ENCODE measurements around the gene RFLNA.

RFLNA gene

GRCh38 chr12:124295431-124296058 lies 652 bp downstream of the RFLNA start:
- Histone ChIP-seq H3K4me3 (ENCODE audit: insufficient read depth in 1 of 2, low read depth in 1 of 2, low read length in 2 of 2) (peak overlapping the region in 1 of 2 experiments; percentile 42), H3K4ac (ENCODE audit: low read depth in 1 of 2, low read length in 2 of 2) (no peak overlapping the region), H3K4me2 (ENCODE audit: low read length, poor library complexity, severe bottlenecking) (peak overlapping the region; percentile 51), H3K9ac (ENCODE audit: low read length) (no peak overlapping the region), H4K8ac (ENCODE audit: low read length) (no peak overlapping the region), H3K23ac (ENCODE audit: low read length in 2 of 2) (no peak overlapping the region), H3K79me1 (replicated peaks; ENCODE audit: low read length, poor library complexity, severe bottlenecking) (no peaks in the 10 kb centered on the region), H2BK120ac (ENCODE audit: low read depth, low read length) (no peak overlapping the region), H2AK5ac (ENCODE audit: low read length, severe bottlenecking) (no peak overlapping the region), H3K18ac (ENCODE audit: low read depth in 1 of 2, low read length in 2 of 2) (no peak overlapping the region), H3K9me3 (ENCODE audit: control insufficient read depth, low read length) (no peaks in the 10 kb centered on the region), H2BK15ac (ENCODE audit: low read depth, poor library complexity, severe bottlenecking) (peak overlapping the region; percentile 85), H3K27me3 (ENCODE audit: control insufficient read depth in 1 of 2, insufficient read depth in 1 of 2, low read length in 2 of 2) (peaks cover 64 to 68% of the 10 kb centered on the region in 2 experiments), H2AFZ (ENCODE audit: low read depth, low read length) (peak overlapping the region; percentile 33), H3K36me3 (ENCODE audit: control insufficient read depth in 1 of 2, insufficient read depth in 2 of 2, low read depth in 1 of 2, low read length in 2 of 2) (no peaks in the 10 kb centered on the region), H2BK5ac (ENCODE audit: low read depth, low read length, poor library complexity, severe bottlenecking) (no peak overlapping the region), H4K91ac (ENCODE audit: low read length) (no peak overlapping the region), H3K14ac (ENCODE audit: low read length in 2 of 2) (no peak overlapping the region), H3K4me1 (ENCODE audit: control insufficient read depth, insufficient read depth, low read depth, low read length) (peaks cover 15% of the 10 kb centered on the region), H2BK12ac (ENCODE audit: low read length in 2 of 2) (no peak overlapping the region), H3K27ac (ENCODE audit: low read length, poor library complexity, severe bottlenecking) (no peak overlapping the region)
- no peak for DNase-seq
- 15% methylated on average over 30 of the region's 42 CpGs for WGBS

- no peaks in the 10 kb centered on the region for H3K36me3 ChIP-seq (ENCODE audit: control insufficient read depth in 1 of 2, insufficient read depth in 2 of 2, low read depth in 1 of 2, low read length in 2 of 2)
- H3K27me3 ChIP-seq (ENCODE audit: control insufficient read depth in 1 of 2, insufficient read depth in 1 of 2, low read length in 2 of 2), result peaks cover 69 to 72% of the 10 kb centered on the region in 2 experiments
- DNase-seq, result no peak
- no peaks in the 10 kb centered on the region for H3K9me3 ChIP-seq (ENCODE audit: control insufficient read depth, low read length)
- H3K4me3 ChIP-seq (ENCODE audit: insufficient read depth in 1 of 2, low read depth in 1 of 2, low read length in 2 of 2), result no peak overlapping the region
- no peaks in the 10 kb centered on the region for H3K79me1 ChIP-seq (replicated peaks; ENCODE audit: low read length, poor library complexity, severe bottlenecking)
- no peak overlapping the region for H2AK5ac ChIP-seq (ENCODE audit: low read length, severe bottlenecking)
- H2BK5ac ChIP-seq (ENCODE audit: low read depth, low read length, poor library complexity, severe bottlenecking), result no peak overlapping the region
- no peak overlapping the region for H3K23ac ChIP-seq (ENCODE audit: low read length in 2 of 2)
- no peak overlapping the region for H2AFZ ChIP-seq (ENCODE audit: low read depth, low read length)
- 38% methylated on average over 21 of the region's 21 CpGs for WGBS
- H4K8ac ChIP-seq (ENCODE audit: low read length), result no peak overlapping the region
- no peak overlapping the region for H3K27ac ChIP-seq (ENCODE audit: low read length, poor library complexity, severe bottlenecking)
- H3K4me2 ChIP-seq (ENCODE audit: low read length, poor library complexity, severe bottlenecking), result no peak overlapping the region
- H3K18ac ChIP-seq (ENCODE audit: low read depth in 1 of 2, low read length in 2 of 2), result no peak overlapping the region
- H3K4ac ChIP-seq (ENCODE audit: low read depth in 1 of 2, low read length in 2 of 2), result no peak overlapping the region
- no peak overlapping the region for H4K91ac ChIP-seq (ENCODE audit: low read length)
- H3K14ac ChIP-seq (ENCODE audit: low read length in 2 of 2), result no peak overlapping the region
- H2BK15ac ChIP-seq (ENCODE audit: low read depth, poor library complexity, severe bottlenecking), result no peak overlapping the region
- no peak overlapping the region for H2BK12ac ChIP-seq (ENCODE audit: low read length in 2 of 2)
- H3K9ac ChIP-seq (ENCODE audit: low read length), result no peak overlapping the region
- H3K4me1 ChIP-seq (ENCODE audit: control insufficient read depth, insufficient read depth, low read depth, low read length), result peaks cover 11% of the 10 kb centered on the region
- no peak overlapping the region for H2BK120ac ChIP-seq (ENCODE audit: low read depth, low read length)
Observed at GRCh38 chr12:124296295-124296915, 1.5 kb downstream of the RFLNA start.

GRCh38 chr12:124296916-124297351 lies 2.0 kb downstream of the RFLNA start:
- 86% methylated on average over 9 of the region's 9 CpGs for WGBS

DNA sequence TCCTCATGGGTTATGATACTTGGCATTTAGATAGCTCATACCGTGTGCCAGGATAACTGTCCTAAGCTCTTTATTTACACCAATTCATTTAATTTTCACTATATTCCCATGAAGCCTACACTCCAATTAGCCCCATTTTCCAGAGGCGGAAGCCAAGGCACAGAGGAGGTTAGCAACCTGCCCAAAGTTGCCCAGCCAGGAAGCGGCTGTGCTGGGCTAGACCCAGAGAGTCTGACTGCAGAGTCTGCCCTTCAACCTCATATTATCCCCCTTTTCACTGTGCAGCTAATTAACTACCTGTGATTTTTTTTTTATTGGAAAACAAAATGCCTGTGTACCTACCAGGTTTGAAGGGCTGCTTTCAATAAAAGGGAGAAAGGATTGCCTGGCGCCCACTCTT lies 2.5 kb downstream of the RFLNA start:
- Histone ChIP-seq H3K4ac (ENCODE audit: low read depth in 1 of 2, low read length in 2 of 2) (no peak overlapping the region), H3K4me1 (ENCODE audit: control insufficient read depth, insufficient read depth, low read depth, low read length) (peaks cover 11% of the 10 kb centered on the region), H3K18ac (ENCODE audit: low read depth in 1 of 2, low read length in 2 of 2) (no peak overlapping the region), H4K8ac (ENCODE audit: low read length) (no peak overlapping the region), H3K79me1 (replicated peaks; ENCODE audit: low read length, poor library complexity, severe bottlenecking) (no peaks in the 10 kb centered on the region), H2AK5ac (ENCODE audit: low read length, severe bottlenecking) (no peak overlapping the region), H4K91ac (ENCODE audit: low read length) (no peak overlapping the region), H3K23ac (ENCODE audit: low read length in 2 of 2) (no peak overlapping the region), H3K27ac (ENCODE audit: low read length, poor library complexity, severe bottlenecking) (no peak overlapping the region), H2BK15ac (ENCODE audit: low read depth, poor library complexity, severe bottlenecking) (no peak overlapping the region), H2BK5ac (ENCODE audit: low read depth, low read length, poor library complexity, severe bottlenecking) (no peak overlapping the region), H3K27me3 (ENCODE audit: control insufficient read depth in 1 of 2, insufficient read depth in 1 of 2, low read length in 2 of 2) (peaks cover 66 to 73% of the 10 kb centered on the region in 2 experiments), H3K36me3 (ENCODE audit: control insufficient read depth in 1 of 2, insufficient read depth in 2 of 2, low read depth in 1 of 2, low read length in 2 of 2) (no peaks in the 10 kb centered on the region), H3K4me2 (ENCODE audit: low read length, poor library complexity, severe bottlenecking) (no peak overlapping the region), H2AFZ (ENCODE audit: low read depth, low read length) (no peak overlapping the region), H2BK12ac (ENCODE audit: low read length in 2 of 2) (no peak overlapping the region), H3K4me3 (ENCODE audit: insufficient read depth in 1 of 2, low read depth in 1 of 2, low read length in 2 of 2) (no peak overlapping the region), H3K9me3 (ENCODE audit: control insufficient read depth, low read length) (no peaks in the 10 kb centered on the region), H3K14ac (ENCODE audit: low read length in 2 of 2) (no peak overlapping the region), H3K9ac (ENCODE audit: low read length) (no peak overlapping the region), H2BK120ac (ENCODE audit: low read depth, low read length) (no peak overlapping the region)
- no peak for DNase-seq
- WGBS, result 88% methylated on average over 4 of the region's 4 CpGs

More at GRCh38 chr12:124296916-124297351, 2.0 kb downstream of the RFLNA start:
- Histone ChIP-seq H3K4me2 (ENCODE audit: low read length, poor library complexity, severe bottlenecking) (no peak overlapping the region), H3K9me3 (ENCODE audit: control insufficient read depth, low read length) (no peaks in the 10 kb centered on the region), H3K23ac (ENCODE audit: low read length in 2 of 2) (no peak overlapping the region), H3K9ac (ENCODE audit: low read length) (no peak overlapping the region), H3K18ac (ENCODE audit: low read depth in 1 of 2, low read length in 2 of 2) (no peak overlapping the region), H2AK5ac (ENCODE audit: low read length, severe bottlenecking) (no peak overlapping the region), H3K79me1 (replicated peaks; ENCODE audit: low read length, poor library complexity, severe bottlenecking) (no peaks in the 10 kb centered on the region), H2BK12ac (ENCODE audit: low read length in 2 of 2) (no peak overlapping the region), H3K27me3 (ENCODE audit: control insufficient read depth in 1 of 2, insufficient read depth in 1 of 2, low read length in 2 of 2) (peaks cover 67 to 73% of the 10 kb centered on the region in 2 experiments), H2BK120ac (ENCODE audit: low read depth, low read length) (no peak overlapping the region), H3K4ac (ENCODE audit: low read depth in 1 of 2, low read length in 2 of 2) (no peak overlapping the region), H2AFZ (ENCODE audit: low read depth, low read length) (no peak overlapping the region), H4K91ac (ENCODE audit: low read length) (no peak overlapping the region), H3K27ac (ENCODE audit: low read length, poor library complexity, severe bottlenecking) (no peak overlapping the region), H4K8ac (ENCODE audit: low read length) (no peak overlapping the region), H3K4me3 (ENCODE audit: insufficient read depth in 1 of 2, low read depth in 1 of 2, low read length in 2 of 2) (no peak overlapping the region), H2BK5ac (ENCODE audit: low read depth, low read length, poor library complexity, severe bottlenecking) (no peak overlapping the region), H3K36me3 (ENCODE audit: control insufficient read depth in 1 of 2, insufficient read depth in 2 of 2, low read depth in 1 of 2, low read length in 2 of 2) (no peaks in the 10 kb centered on the region), H2BK15ac (ENCODE audit: low read depth, poor library complexity, severe bottlenecking) (no peak overlapping the region), H3K14ac (ENCODE audit: low read length in 2 of 2) (no peak overlapping the region), H3K4me1 (ENCODE audit: control insufficient read depth, insufficient read depth, low read depth, low read length) (peaks cover 11% of the 10 kb centered on the region)
- DNase-seq, result no peak

Data from mesenchymal stem cell (in vitro differentiated cells and primary cell).